ENCODE measurements around the gene OSBPL6. TPM values are rescaled to one million over a fixed set of nuclear protein-coding genes. Genes with fewer than 3 reads are reported as not detected.

The OSBPL6 gene
- total and polyA plus RNA-seq, 9 of the 15 experiments (the other 6 are each of a cell fraction or from before 2014, with no cell fraction given) = 3.4 to 12.7 (median 9.3) TPM

DNA sequence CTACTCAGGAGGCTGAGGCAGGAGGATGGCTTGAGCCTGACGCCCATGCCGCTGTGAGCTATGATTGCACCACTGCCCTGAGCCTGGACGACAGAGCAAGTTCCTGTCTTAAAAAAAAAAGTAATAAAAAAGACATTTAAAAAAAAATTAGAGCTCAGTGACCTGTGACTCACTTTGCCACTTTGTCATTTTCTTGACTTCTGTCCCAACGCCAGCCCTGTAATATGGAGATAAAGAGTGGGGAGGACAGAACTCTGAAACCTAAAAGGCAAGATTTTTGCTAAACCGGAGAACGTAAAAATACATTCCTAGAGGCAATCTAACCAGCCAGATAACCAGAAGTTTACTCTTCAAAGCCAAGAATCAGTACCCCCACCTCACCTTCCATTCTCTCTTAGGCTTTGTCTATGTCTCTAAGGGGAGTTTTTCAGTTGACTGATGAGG is 207.7 kb downstream of the OSBPL6 start (continued):
- TF ChIP-seq ZNF197 (CRISPR knock-in tag; IDR thresholded peaks at IDR 0.05; ENCODE audit: low read depth) = no peak
- TF ChIP-seq ZKSCAN8 (CRISPR knock-in tag; IDR thresholded peaks at IDR 0.05) = peak; percentile 60; the same call in 1 of the 2 replicates
- TF ChIP-seq LCOR (CRISPR knock-in tag; IDR thresholded peaks at IDR 0.05) = 0 out of 2 replicates have a peak, but pooled peaks have one; percentile 32
- TF ChIP-seq FOXM1 (IDR thresholded peaks at IDR 0.05; ENCODE audit: low read depth) = peak; percentile 67
- no peak for TF ChIP-seq FOXM1 (CRISPR knock-in tag; IDR thresholded peaks at IDR 0.05; ENCODE audit: low read depth)
- no peak for TF ChIP-seq SIX5 (IDR thresholded peaks at IDR 0.05; ENCODE audit: borderline replicate concordance in 1 of 2, insufficient read depth in 1 of 2, low read depth in 1 of 2, low read length in 2 of 2)
- TF ChIP-seq NEUROD1 (IDR thresholded peaks at IDR 0.05; ENCODE audit: borderline replicate concordance, low read depth, low read length, partially characterized antibody) = peak; percentile 34
- peak; percentile 95 for TF ChIP-seq ARID1B (IDR thresholded peaks at IDR 0.05)
- TF ChIP-seq TRIM28 (IDR thresholded peaks at IDR 0.05) = peak; percentile 23; the same call in 1 of the 2 replicates
- peak; percentile 86 for TF ChIP-seq JUND (IDR thresholded peaks at IDR 0.05; ENCODE audit: borderline replicate concordance, low read depth, low read length)
- peak; percentile 64; the same call in 1 of the 3 replicates for TF ChIP-seq JUND (tag; IDR thresholded peaks at IDR 0.05; ENCODE audit: borderline replicate concordance, low read depth, low read length)
- no peak for TF ChIP-seq ZBTB2 (IDR thresholded peaks at IDR 0.05)
